ENCODE results near the gene POLR3K.

The POLR3K gene

GRCh38 chr16:53346-54236, at the start of gene POLR3K, which contains the start of gene SNRNP25:
Gene POLR3K, minus strand, starts transcription at chr16:53608. Its CDS starts 22 bp downstream, at chr16:53586.
Gene SNRNP25, plus strand, starts transcription at chr16:53828. Its CDS starts 189 bp downstream, at chr16:54017.
- DNase-seq (ENCODE audit: low read depth, low spot score), result peak; percentile 93

GRCh38 chr16:102060-102855, 48.9 kb upstream of the POLR3K start:
- no peak for DNase-seq (ENCODE audit: low read depth, low spot score)

- no peak for DNase-seq (ENCODE audit: low read depth, low spot score)
Measured at GRCh38 chr16:101586-101985, 48.2 kb upstream of the POLR3K start.

DNA sequence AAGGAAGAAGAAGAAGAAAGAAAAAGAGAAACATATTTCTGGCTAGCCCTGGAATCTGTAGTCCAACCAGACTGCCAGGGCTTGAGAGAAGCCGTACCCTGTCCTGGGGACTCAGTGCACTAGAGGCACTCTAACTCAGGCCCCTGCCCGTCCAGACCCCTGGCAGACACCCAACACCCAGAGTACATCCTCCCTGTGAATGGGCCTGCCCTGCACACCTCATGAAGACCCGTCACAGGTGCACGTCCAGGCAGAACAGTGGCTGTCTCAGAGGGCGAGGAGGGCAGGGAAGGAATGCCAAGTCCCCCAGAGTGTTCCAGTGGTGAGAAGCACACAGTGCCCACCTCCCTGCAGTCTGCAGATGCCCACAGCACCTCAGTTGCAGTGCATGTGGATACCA, 47.6 kb upstream of the POLR3K start:
- no peak for DNase-seq (ENCODE audit: low read depth, low spot score)

GRCh38 chr16:97822-98221, 44.4 kb upstream of the POLR3K start:
- DNase-seq (ENCODE audit: low read depth, low spot score), result no peak

- no peak for DNase-seq (ENCODE audit: low read depth, low spot score)
Measured at GRCh38 chr16:96935-97381, 43.5 kb upstream of the POLR3K start.

GRCh38 chr16:94918-95265, 41.5 kb upstream of the POLR3K start:
- DNase-seq (ENCODE audit: low read depth, low spot score), result no peak

DNA sequence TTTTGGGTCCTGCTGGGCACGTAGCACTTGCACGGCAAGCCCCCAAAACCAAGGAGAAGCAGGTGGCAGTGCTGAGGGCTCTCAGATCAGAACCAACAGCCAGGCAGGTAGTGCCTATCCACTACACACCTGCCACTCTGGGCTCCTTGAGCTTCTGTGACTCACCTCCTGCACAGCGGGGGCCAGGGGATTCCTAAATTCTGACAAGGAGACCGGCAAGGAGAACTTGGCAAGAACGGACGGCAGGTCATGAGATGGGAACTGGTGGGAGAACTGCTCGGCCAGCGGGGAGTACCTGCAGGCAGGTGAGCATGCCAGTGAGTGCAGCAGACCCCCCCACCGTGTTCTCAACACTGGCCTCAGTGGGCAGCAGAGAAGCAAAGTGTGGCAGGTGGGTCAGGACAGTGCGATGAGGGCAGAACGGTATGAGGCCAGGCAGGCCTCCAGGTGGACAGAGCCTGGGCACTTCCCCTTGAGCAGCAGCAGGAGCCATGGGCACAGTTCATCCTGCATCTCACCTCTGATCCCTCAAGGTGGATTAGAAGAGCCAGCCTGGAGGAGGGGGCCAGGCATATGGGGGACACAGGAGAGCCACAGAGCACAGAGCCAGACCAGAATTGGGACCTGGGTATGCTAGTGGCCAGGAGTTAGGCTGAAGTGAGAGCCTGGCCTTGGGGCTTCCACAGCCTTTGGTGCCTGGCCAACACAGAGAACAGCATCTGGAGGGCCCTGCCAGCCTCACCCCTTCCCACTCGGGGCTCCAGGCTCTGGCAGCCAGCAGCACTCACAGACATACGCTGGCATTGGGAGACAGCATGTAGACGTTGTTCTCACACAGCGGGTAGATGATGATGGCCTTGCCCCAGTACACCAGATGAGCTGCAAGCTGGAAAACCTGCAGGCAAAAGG, 39.3 kb upstream of the POLR3K start:
- DNase-seq (ENCODE audit: low read depth, low spot score), result no peak

- no peak for DNase-seq (ENCODE audit: low read depth, low spot score)
Measured at GRCh38 chr16:91484-91883, 38.1 kb upstream of the POLR3K start.

- no peak for DNase-seq (ENCODE audit: low read depth, low spot score)
Measured at GRCh38 chr16:89391-90302, 36.2 kb upstream of the POLR3K start.

DNA sequence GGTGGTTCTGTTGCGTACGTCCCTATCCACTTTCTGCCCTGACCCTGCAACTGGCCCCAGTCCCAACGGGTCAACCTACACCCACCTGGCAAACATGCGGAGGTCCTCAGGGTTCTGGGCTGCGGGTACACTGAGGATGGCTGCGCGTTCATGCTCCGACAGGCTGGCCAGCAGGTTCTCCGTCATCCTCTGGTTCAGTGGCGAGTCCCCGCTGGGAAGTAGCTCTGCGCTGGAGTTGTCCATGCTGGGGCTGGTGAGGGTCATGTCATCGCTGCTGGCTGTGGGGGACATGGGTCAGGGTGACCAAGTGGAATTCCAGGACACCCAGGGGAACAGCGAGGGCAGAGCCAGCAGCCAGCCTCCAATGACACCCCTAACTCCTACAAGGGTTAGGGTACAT, 35.2 kb upstream of the POLR3K start:
- DNase-seq (ENCODE audit: low read depth, low spot score), result no peak

- DNase-seq (ENCODE audit: low read depth, low spot score), result no peak
Measured at GRCh38 chr16:86483-86952, 33.1 kb upstream of the POLR3K start.

DNA sequence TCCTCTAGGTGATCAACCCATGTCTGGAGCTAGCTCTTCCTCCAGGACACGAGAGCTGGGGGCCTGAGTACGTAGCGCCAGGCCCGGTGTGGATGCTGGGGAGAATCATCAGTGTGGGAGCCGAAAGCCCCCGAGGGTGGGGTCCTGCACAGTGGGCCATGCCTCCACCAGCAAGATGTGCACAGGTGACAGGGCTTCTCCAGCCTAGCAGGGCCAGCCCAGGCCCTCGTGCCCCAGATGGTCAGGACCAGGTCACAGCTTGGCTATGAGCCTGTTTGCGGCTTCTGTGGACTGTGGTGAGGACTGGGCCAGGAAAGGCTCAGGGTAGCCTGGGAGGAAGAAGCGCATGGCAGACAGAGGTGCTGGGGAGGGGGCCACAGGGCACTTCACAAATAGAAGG, 32.5 kb upstream of the POLR3K start:
- no peak for DNase-seq (ENCODE audit: low read depth, low spot score)

DNA sequence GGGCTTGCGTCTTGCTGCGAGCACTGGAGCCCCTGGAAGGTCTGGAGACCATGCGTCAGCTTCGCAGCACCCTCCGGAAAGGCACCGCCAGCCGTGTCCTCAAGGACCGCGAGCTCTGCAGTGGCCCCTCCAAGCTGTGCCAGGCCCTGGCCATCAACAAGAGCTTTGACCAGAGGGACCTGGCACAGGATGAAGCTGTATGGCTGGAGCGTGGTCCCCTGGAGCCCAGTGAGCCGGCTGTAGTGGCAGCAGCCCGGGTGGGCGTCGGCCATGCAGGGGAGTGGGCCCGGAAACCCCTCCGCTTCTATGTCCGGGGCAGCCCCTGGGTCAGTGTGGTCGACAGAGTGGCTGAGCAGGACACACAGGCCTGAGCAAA, 32.0 kb upstream of the POLR3K start:
- no peak for DNase-seq (ENCODE audit: low read depth, low spot score)

GRCh38 chr16:84718-85406, 31.5 kb upstream of the POLR3K start:
- no peak for DNase-seq (ENCODE audit: low read depth, low spot score)

- no peak for DNase-seq (ENCODE audit: low read depth, low spot score)
Measured at GRCh38 chr16:83781-84615, 30.6 kb upstream of the POLR3K start.

- no peak for DNase-seq (ENCODE audit: low read depth, low spot score)
Measured at GRCh38 chr16:83060-83603, 29.7 kb upstream of the POLR3K start.

DNA sequence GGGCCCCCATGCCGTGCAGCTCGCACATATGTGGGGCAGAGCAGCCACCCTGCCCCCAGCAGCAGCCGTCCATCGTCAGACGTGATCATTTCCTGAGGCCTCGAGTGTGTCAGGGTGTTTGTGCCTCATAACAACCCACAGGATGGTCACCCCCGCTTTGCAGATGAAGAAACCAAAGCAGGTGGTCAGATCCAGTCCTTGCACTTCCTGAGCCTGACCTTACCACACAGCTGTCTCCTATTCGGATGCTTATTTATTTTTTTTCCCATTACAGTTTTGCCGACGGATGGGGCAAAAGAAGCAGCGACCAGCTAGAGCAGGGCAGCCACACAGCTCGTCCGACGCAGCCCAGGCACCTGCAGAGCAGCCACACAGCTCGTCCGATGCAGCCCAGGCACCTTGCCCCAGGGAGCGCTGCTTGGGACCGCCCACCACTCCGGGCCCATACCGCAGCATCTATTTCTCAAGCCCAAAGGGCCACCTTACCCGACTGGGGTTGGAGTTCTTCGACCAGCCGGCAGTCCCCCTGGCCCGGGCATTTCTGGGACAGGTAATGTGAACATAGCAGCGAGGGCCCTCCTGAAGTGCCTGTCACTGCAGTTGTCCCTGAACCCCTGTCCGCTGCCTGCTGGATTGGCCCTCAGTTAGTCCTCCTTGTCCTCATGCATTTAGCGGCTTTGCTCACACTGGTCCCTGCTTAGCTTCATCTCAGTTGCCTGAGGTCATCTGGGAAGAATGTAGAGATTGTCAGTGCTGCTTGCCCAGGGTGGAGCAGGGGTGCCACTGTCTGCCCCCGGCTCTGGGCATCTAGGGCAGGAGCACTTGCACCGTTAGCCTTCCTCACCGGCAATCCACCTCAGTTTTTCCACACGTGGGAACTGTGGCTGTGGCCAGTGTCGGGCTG, 26.0 kb upstream of the POLR3K start:
- DNase-seq (ENCODE audit: low read depth, low spot score), result no peak
